GM12801 (cell line): ENCODE measurements around the gene LRRD1.

Experiments used
- TF ChIP-seq, protein P1 (sequence below): IDR thresholded peaks from one replicate; pipeline ENCODE4 v1.5.1; 2011; ENCODE audit warnings: control low read depth; ENCODE audit not compliant: insufficient read length; ENCODE audit errors: extremely low read depth

LRRD1 gene

DNA sequence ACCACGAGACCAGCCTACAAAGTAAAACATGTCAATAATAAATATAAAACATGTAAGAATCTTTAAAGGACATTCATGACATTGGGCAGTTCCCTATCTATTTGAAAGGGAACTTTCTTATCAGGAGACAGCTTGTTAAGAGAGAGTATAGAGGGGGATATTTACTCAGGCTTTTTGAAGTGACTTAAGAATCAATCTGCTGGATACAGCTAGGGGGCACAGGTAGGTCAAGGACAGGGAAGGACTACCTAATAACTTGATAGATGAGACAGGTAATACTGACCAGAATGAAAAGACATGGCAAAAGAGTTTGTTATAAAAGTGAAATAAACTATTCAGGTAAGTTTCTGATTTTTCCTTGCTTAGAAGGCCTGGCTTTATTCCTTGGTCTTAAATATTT lies 21.8 kb upstream of the LRRD1 start:
- TF ChIP-seq, protein P1, sequence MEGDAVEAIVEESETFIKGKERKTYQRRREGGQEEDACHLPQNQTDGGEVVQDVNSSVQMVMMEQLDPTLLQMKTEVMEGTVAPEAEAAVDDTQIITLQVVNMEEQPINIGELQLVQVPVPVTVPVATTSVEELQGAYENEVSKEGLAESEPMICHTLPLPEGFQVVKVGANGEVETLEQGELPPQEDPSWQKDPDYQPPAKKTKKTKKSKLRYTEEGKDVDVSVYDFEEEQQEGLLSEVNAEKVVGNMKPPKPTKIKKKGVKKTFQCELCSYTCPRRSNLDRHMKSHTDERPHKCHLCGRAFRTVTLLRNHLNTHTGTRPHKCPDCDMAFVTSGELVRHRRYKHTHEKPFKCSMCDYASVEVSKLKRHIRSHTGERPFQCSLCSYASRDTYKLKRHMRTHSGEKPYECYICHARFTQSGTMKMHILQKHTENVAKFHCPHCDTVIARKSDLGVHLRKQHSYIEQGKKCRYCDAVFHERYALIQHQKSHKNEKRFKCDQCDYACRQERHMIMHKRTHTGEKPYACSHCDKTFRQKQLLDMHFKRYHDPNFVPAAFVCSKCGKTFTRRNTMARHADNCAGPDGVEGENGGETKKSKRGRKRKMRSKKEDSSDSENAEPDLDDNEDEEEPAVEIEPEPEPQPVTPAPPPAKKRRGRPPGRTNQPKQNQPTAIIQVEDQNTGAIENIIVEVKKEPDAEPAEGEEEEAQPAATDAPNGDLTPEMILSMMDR, result no peak

DNA sequence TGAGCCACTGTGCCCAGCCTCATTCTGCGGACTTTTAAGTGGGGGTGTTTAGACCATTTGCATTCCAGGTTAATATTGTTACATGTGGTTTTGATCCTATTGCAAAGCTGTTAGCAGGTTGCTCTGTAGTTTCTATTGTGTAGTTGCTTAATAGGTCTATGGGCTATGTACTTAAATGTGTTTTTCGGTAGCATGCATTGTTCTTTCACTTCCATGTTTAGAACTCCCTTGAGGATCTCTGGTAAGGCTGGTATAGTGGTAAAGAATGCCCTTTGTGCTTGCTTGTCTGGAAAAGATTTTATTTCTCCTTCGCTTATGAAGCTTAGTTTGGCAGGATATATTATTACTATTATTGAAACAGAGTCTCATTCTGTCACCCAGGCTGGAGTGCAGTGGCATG lies 13.4 kb upstream of the LRRD1 start:
- TF ChIP-seq, protein P1, result no peak

DNA sequence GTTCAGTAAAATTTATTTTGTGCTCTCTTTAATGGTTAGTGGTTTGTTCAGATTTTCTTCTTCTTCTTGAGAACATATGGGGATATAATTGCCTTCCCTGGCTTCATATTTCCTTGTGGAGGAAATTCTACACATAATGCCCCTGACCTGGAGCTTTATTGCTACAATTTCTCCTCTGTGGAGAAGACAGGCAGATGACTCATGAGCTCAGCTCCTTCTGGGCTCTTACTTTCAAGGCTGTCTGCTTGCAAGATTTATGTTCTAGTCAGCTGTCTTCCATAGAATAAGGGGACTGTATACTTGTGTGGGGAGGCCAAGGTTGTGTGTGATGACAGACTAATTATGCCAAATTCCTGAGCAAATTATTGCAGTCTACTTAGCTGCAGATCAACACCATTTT lies 1.6 kb downstream of the LRRD1 start:
- TF ChIP-seq, protein P1, result no peak

DNA sequence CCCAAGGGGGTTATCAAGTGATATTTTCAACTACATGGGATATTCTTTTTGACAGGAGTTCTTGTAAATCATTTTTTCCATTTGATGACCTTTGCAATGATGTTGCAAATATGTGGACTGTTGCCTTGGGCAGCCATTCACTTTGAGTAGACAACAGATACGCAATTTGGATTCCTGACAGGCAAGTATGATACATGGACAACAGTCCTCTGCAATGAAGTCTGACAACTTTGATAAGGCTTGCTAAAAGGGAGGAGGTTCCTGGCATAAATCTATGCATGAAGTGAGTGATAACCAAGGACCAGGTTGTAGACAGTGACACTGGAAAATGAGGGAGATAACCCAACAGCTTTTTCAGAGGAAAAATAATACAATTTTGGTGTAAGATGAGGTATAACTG lies 17.7 kb downstream of the LRRD1 start:
- TF ChIP-seq, protein P1, result no peak

DNA sequence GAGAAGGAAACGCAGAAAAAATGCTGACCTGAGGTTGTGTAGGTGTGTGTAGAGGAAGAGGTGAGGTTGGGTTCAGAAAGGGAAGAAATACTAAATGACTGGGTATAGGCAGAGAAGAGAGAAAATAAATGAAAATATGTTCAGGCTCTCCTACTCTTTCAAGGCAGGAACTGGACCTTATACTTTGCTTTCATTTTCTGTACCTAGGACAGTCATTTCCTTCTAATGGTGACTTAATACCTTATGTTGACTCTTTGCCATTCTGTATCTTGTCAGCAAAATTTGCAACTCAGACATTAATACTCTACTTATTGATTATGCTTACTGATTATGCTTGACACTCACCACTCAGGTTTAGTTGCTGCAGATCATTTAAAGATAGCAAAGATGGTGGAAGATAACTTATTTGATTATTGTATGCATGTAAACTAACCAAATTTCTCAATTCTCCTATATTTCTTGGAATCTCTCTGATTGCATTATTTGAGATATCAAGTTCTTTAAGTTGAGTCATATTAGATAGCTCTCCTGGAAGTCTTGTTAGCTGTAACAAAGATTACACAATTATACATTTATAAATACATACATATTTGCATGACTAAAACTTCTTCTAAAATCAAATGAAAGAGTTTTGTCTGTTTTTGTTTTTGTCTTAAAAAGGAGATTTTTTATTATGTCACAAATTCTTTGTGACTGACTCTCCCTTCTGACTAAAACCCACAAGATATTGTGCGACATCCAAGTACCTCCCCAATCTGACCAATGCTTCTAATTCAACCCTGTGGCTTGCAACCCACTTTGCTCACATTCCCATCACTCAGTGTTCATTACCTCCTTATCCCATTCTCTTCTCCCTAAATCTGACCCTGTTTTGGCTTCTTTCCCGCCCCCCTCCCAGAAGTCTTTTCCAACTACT lies 20.0 kb downstream of the LRRD1 start:
- TF ChIP-seq, protein P1, result no peak

DNA sequence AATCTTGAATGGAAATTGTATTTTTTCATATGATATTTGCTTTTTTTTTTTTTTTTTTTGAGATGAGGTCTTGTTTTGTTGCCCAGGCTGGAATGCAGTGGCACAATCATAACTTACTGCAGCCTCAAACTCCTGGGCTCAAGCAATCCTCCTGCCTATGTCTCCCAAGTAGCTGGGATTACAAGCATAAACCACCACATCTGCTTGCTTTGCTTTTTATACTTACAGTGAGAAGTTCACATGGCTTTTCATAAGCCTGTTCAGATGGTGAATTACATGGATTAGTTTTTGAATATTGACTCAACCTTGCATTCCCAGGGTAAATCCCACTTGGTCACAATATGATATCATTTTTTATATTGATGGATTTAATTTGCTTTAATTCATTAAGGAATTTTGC lies 22.0 kb downstream of the LRRD1 start:
- TF ChIP-seq, protein P1, result no peak

DNA sequence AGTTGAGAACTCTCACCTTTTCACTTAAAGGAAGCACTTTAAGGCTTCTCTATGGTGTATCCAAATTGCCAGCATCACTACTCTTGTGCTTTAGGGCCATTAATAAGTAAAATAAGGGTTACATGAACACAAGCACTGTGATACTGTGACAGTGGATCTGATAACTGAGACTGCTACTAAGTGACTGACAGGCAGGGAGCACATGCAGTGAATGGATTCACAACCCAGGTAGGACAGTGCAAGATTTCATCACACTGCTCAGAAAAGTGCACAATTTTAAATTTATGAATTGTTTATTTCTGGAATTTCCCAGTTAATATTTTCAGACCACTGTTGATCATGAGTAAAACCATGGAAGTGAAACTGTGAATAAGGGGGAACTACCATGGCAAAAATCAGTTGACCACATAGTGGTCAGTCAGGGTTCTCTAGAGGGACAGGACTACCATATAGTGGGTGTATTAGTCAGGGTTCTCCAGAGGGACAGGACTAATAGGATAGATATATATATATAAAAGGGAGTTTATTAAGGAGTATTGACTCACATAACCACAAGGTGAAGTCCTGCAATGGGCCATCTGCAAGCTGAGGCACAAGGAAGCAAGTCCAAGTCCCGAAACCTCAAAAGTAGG lies 23.7 kb downstream of the LRRD1 start:
- TF ChIP-seq, protein P1, result no peak
